NCI-H2107 treated with DMSO at 0.1 percent for 48 hours (cell line): ENCODE data around the gene DHCR7.

Experiments used
- DNase-seq: peaks from one replicate; lab custom pipeline; 2025; ENCODE audit not compliant: unreplicated experiment; lab: John Stamatoyannopoulos, UW

The DHCR7 gene

DNA sequence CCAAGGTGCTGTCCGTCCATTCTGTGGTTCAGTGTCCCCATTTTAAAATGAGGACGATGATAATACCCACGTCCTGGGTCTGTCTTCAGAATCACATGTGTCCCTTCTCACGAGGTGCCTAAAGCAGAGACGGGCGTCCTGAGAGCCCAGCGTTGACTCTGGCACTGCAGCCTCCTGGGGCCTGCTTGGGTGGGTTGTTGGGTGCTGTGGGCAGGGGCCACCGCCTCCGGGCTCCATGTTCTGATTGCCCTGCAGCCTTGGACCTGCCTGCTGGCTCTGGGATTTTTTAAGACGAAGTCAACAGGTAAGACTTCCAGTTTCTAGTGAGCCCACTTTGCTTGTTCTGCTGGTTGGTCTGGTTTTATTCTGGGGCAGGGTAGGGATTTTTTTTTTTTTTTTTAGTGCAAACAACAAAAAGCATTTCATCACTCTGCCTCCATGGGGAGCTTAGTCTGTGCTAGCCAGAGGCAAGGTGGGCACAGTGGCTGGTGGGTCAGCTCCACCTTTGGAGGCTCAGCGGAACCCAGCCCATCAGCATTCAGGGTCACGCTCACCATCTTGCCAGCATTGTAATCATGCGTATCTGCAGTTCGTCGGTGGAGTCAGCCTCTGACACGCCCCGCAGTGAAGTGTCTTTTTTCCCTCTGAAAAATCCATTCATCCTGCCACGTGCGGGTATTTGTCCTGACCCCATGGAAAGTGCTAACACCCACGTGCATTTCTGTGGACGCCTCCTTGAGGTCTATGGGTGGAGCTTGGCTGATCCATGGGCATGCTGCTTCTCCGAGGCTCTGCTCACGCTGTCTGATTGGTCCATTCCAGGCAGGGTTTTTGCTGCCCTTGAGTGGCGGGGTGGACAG is 33.1 kb upstream of the DHCR7 start:
- no peak for DNase-seq

DNA sequence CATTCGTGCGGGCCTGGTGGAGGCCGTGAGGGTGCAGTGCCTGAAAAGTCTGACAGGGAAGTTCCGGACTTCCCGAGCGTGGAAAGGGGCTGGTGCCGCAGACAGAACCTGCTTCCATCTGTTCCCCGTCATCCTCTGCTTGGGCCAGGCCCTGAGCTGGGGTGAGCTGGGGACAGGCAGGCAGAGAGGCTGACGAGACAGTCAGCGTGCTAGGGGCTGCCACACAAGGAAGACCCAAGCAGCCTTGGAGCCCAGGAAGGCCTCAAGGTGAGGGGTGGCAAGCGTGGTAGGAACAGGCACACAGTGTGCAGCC is 30.3 kb upstream of the DHCR7 start:
- no peak for DNase-seq

DNA sequence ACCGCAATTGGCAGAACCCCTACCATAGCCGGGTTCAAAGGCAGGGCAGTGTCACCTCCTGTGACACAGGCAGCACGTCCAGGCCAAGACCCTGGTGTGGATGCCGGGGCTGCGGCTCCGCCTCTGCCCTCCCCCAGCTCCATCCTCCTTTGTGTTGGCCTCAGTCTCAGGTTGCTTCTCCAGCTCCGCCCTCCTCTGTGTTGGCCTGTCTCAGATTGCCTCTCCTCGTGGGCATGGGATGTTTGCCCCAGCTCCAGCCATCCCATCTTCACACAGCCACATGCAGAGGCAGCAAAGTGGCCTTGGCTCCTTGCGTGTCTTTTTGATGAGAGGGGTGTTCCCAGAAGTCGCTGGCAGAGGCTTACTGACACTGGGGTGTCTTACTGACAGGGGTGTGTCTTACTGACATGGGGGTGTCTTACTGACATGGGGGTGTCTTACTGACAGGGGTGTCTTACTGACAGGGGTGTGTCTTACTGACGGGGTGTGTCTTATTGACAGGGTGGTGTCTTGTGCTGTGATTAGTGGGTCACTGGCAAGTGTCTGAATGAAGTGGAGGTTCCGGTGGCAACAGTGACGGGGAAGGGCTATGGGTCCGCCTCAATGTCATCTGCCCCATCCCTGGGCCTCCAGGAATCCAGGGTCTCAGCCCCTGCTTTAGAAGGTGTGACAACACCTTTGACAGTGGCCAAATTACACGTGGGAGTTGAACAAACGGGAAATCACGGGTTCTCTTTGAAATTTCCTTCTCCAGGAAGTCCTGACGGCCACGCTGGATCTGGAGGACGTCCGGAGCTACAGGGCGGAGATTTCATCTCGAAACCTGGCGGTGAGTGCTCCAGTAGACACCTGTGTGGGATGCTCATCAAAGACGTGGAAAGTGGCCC is 29.7 kb upstream of the DHCR7 start:
- no peak for DNase-seq

DNA sequence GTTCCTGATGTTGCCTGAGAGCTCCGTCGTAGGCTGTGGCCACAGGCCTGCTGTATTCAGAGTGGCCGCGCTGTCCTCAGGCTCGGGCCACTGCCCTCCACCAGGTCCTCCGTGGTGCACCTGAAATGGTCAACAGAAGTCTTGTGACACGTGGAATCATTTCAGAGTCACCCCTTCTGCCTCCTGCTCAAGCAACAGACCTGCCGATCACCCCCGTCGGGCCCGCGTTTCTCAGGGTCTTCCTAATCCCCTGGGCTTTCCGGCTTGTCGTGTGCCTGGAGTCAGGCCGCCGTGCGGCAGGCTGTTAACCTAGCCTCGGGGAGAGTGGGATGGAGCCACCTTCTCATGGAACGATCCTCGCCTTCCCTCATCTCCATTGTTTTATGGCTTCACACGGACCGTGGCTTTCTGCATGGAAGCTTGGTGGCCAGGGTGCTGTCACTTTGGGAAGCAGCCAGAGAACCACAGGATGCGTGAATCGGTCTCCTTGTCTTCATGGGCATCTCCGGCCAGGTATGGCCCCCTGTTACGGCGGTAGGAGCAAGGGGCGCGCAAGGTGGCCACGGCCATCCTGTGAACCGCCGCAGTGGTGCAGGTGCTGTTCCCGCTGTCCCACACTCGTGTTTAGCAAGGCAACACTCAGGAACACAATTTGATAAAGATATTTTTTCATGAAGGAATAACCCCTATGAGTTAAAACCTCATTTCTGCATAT is 28.9 kb upstream of the DHCR7 start:
- no peak for DNase-seq

DNA sequence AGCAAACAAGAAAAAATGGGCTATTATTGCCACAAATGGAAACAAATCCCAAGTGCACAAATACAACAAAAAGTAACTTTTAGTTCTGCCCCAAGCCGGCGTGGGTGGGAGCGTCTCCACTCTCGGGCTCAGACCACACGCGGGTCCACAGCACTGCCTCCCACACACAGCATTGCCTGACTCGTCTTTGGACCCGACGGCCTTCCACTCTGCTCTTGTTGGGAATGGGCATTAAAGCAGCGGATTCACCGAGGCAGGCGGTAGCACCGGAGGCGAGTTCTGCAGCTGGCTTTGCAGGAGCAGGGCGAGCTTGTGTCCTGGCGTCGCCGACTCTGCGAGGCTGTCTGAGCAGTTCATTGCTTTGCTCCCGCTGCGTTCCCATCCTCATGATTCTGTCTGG is 27.8 kb upstream of the DHCR7 start:
- no peak for DNase-seq

DNA sequence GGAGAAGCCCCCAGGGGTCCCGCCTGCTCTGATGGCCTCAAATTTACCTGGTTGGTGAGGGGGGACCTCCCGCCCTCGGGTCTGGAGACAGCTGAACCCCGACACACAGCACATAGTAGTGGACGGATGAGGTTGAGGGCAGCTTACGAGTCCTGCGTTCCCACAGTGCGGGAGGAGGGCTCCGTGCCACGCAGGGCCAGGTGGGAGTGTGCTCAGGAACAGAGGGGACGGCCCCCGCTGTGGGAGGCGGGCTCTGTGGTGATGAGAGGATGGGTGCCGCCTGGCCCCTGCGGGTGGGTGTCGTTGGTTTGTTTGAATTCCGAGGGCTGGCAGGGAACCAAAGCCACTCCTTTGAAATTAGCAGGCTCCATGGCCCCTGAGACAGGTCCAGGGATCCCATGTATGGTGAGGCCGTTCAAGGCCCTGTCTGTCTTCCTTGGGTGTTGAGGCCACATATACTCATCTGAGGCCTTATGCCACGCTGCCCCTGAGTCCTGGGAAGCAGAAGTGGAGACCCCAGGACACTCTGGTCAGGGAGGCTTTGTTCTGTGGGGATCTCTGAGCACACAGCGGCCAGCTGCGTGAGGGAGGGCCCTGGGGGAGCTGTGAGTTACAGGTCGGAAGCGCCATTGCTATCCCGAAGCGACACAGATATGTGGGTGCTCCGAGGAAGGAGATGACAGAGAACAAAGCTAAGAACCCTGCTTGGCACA is 26.7 kb upstream of the DHCR7 start:
- no peak for DNase-seq

DNA sequence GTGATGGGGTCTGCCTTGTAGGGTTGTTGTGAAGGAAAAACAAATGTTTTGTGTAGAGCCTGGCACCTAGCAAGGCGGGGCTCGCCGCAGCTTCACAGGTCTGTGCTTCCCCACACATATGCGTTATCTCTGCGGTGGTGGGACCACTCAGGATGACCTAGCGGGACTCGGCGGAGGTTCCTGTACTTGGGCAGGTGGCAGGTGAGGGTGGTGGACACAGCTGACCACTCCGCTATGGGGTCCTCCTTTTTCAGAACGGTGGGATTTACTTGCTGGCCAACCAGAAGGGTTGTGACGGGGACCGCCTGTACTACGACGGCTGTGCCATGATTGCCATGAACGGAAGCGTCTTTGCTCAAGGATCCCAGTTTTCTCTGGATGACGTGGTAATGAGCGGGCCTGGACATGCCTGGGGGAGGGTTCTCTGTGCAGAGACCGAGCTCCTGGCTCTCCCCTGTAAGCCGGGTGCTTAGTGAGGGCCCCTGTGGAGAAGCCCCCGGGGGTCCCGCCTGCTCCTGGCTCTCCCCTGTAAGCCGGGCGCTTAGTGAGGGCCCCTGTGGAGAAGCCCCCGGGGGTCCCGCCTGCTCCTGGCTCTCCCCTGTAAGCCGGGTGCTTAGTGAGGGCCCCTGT is 26.1 kb upstream of the DHCR7 start:
- no peak for DNase-seq

DNA sequence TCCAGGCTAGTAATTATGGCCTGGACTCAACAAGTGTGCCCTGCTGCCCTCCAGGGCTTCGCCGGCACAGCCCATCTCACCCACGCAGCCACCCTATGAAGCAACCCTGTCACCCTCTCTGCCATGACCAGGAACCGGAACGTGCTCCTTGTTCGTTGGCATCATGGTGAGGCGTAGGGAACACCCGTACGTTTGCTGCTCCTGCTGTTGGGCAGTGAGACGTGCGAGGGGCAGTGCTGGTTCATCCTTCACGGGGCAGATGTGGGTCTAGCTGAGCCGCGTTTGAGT is 25.5 kb upstream of the DHCR7 start:
- no peak for DNase-seq

DNA sequence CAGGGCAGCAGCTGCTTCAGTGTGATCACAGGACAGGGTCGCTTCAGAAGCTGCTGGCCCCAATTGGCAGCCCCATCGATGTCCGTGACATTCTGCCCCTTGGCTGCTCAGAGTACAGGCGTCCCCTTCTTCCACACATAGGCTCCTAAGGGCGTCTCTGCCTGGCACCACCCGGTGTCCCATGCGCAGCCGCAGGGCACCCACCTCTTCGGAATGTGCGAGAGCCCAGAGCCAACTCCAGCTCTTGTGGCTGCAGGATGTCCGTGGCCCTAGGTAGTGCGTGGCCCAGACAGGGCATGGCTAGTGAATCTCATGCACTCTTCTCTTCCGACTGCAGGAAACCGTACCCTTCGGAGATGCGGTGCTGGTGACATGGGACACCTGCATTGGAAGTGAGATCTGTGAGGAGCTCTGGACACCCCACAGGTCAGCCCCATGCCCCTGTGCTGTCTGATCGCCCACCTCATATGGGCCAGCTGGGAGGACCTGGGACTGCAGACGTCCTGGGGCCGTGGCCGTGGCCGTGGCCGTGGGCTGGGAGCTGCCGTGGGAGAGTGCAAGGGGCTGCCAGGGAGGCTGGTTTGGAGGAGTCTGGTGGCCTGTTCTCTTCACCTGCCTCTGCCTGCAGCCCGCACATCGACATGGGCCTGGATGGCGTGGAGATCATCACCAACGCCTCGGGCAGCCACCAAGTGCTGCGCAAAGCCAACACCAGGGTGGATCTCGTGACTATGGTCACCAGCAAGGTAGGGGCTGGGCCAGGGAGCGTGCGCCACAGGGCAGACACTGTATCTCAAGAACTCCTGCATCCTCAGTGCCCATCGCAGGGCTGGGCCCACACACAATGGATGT is 25.0 kb upstream of the DHCR7 start:
- no peak for DNase-seq

DNA sequence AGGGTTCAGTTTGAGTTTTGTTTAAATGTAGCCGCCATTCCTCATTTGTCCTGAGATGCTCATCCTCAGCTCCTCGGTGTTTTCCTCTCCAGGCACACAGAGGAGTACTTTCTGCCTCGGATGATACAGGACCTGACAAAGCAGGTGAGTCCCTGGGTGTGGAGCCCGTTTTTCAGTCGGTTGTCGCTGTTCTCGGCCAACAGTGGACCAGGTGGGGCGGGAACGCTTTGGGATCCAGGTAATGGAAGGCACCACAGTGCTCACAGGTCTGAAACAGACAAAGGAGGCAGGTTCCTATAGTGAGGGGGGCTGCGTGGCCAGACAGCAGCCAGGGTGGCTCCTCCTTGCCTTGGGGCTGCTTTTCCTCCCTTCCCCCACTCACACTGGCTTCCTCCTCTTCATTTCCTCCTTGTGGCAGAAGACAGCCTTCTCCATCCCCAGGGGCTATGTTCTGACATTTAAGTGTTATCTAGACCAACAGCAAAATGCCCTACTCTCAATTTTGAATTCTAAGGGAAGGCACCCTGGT is 24.2 kb upstream of the DHCR7 start:
- DNase-seq = no peak

DNA sequence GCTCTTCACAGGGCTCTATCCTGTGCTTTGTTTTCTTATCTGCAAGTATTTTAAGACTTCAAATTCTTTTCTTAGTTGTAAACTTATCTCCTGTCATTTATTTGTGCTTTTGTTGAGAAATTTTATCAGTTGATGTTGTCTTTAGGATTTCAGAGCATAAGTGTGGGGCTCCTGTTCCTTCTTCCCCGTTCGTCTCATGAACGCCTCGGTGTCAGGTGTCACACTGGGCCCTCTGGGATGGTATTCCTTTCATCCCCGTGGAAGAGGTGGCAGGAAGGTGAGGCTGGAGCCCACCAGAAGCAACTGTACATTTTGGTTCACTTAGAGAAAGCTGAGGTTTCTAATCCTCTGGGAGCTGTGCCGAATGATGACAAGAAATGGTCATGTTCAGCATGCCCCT is 22.8 kb upstream of the DHCR7 start:
- no peak for DNase-seq

DNA sequence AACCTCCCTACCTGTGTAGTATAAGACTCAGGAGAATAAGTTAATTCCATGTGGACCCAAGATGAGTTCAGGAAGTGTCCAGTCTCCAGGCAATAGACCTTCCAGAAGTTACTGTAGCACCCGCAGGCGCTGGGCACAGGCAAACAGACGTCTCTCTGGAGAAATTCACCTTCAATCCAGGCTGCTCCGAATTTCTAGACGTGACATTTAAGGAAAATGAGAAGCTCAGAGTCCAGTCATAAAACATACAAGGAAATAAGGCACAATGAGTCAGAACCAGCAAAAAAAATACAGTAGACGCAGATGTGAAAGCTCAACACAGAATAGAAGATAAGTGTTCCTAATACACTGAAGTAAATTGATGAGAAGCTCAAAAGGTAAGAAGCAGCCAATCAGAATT is 19.0 kb upstream of the DHCR7 start:
- DNase-seq = no peak

DNA sequence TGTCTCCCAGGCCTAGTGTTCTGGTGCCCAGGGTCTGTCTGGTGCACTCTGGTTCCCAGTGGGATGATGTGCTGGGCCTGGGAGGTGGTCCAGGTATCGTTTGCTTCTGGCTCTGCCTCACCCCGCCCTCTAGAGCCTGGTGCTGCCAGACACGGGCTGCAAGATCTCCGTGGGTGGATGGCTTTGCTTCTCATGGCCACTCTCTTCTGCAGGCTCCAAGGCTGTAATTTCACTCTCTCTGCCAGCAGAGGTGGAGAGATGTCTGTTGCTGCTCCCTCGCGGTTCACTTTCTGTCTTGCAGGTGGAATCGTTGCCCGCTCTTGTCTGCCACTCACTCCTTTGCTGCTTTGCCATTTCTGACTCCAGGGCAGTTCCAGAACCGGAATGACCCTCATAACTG is 18.2 kb upstream of the DHCR7 start:
- no peak for DNase-seq

DNA sequence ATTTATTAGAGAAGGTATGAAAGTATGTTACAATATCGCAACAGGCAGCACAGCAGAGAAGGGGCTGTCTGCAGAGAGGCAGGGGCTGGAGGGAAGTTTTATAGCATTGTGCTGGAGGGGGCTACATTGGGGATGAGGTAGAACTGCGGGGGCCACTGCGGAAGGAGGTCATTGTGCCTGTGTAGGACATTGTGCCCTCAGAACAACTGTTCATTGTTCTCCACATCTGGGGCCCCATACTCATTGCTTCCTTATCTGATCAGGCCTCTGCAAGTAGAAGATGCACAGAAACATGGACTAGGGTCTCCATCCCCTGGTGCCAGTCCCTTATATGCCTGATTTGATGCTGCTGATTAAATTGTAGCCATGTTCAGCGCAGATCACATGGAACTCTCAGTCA is 16.9 kb upstream of the DHCR7 start:
- DNase-seq = no peak

DNA sequence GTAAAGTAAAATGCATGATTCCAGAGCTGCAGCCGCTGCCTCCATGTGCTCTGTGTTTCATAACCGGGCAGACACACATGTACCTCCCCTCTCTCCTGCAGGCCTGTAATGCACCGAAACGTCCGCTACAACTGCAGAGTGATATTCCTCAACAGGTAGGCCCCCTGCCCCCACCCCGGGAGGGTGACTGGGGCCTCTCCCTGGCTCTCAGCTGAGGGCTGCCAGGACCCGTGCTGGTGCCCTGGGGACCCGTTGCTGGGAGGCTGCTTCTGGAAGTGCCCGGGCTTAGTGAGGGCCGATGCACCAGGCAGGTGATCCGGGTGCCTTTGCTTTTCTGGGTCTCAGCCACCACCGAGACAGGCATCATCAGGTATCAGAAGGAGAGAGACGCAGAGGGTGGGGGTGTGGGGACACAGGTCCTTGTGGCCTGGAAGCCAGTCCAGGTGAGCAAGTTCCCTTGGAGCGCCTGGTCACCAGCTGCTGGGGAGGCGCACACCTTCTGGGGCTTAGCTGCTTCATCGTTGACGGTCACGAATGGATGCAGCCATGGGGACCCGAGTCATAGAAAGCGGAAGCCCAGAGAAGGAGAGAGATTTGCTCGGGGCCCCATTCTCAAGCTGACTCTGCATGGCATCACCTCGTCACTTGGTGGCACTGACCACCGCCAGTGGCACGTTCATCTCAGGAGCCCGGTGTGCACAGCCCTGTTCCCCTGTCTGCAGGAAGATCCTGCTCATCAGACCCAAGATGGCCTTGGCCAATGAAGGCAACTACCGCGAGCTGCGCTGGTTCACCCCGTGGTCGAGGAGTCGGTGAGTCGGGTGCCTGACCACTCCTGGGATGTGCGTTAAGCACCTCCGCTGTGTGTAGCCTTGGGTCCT is 15.4 kb upstream of the DHCR7 start:
- DNase-seq = no peak

DNA sequence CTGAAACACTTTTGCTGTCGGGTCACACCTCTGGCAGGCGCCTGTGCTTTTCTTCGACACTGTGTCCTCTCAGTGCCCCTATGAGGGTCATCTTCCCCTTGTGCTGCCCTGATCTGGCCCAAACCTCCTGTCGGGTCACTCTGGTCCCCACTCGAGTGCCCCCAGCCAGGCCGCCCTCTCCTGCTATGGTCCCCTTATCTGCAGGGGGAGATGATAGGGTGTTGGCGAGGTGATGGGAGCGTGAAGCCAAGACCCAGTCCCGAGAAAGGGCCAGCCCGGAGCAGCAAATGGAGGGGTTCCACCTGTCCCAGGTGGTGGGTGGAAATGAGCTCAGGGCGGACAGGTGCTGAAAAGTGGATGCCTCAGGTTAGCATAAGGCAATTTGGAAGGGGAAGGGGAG is 14.5 kb upstream of the DHCR7 start:
- no peak for DNase-seq

DNA sequence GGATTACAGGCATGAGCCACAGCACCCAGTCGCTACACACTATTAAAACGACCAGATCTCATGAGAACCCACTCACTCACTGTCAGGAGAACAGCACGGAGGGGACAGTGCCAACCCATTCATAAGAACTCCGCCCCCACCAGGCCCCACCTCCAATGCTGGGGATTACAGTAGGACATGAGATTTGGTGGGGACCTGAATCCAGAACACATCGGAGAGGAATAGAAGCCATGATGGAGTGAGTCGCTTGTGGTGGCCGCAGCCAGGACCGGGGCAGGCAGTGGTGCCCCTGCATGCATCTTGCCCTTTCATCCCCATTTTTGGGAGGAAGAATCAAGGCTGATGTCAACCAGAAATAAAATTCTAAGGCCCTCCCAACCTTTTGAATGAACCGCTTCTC is 13.5 kb upstream of the DHCR7 start:
- DNase-seq = no peak

DNA sequence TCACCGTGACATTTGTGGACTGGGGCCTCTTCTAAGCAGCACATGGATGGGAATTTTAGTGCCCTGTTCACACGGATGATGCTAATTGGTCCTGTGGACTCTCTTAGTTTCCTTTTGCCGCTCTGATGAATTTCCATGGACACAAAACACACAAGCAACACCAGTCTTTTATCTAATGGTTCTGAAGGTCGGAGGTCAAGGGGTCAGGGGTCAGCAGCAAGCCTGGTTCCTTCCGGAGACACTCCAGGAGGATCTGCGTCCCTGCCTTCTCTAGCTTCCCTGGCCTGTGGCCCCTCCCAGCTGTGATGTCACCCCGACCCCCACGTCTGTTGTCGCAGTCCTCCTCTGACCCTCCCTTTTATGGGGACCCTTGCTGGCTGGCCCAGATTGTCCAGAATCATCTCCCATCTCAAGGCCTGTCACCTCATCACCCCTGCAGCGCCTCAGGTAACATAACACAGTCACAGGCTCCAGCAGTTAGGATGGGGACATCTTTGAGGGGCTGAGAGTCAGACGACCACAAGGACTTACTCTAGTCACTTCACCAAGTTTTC is 11.7 kb upstream of the DHCR7 start:
- no peak for DNase-seq
